ENCODE data around the gene NFKB2. TPM values are rescaled to one million over a fixed set of nuclear protein-coding genes. Genes with fewer than 3 reads are reported as not detected.
A peak's percentile ranks its signal among the peaks of the same experiment; 100 is the strongest.

NFKB2 gene
- total RNA-seq, 1 donor from 2014 or later = 7.5 TPM

GRCh38 chr10:102419269-102420180, 24.0 kb downstream of the NFKB2 start:
- H3K27ac Mint-ChIP-seq (ENCODE audit: unreplicated experiment) = peak overlapping the region; percentile 98
- H3K9me3 Mint-ChIP-seq (ENCODE audit: unreplicated experiment) = peaks cover 12% of the 10 kb centered on the region
- H3K4me1 Mint-ChIP-seq (ENCODE audit: low read depth, unreplicated experiment) = peaks cover 19% of the 10 kb centered on the region
- DNase-seq = peak; percentile 88
- H3K36me3 Mint-ChIP-seq (ENCODE audit: unreplicated experiment) = no peaks in the 10 kb centered on the region
- peaks cover 12% of the 10 kb centered on the region for H3K27me3 Mint-ChIP-seq (ENCODE audit: unreplicated experiment)
- TF ChIP-seq, protein P1, sequence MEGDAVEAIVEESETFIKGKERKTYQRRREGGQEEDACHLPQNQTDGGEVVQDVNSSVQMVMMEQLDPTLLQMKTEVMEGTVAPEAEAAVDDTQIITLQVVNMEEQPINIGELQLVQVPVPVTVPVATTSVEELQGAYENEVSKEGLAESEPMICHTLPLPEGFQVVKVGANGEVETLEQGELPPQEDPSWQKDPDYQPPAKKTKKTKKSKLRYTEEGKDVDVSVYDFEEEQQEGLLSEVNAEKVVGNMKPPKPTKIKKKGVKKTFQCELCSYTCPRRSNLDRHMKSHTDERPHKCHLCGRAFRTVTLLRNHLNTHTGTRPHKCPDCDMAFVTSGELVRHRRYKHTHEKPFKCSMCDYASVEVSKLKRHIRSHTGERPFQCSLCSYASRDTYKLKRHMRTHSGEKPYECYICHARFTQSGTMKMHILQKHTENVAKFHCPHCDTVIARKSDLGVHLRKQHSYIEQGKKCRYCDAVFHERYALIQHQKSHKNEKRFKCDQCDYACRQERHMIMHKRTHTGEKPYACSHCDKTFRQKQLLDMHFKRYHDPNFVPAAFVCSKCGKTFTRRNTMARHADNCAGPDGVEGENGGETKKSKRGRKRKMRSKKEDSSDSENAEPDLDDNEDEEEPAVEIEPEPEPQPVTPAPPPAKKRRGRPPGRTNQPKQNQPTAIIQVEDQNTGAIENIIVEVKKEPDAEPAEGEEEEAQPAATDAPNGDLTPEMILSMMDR (IDR thresholded peaks at IDR 0.05; ENCODE audit: partially characterized antibody, unreplicated experiment) = no peak
- H3K4me3 Mint-ChIP-seq (ENCODE audit: unreplicated experiment) = peak overlapping the region; percentile 84

GRCh38 chr10:102420181-102420713, 24.7 kb downstream of the NFKB2 start:
- Mint-ChIP-seq H3K27ac (ENCODE audit: unreplicated experiment) (peak overlapping the region; percentile 98), H3K4me3 (ENCODE audit: unreplicated experiment) (peak overlapping the region; percentile 84), H3K9me3 (ENCODE audit: unreplicated experiment) (peaks cover 12% of the 10 kb centered on the region), H3K36me3 (ENCODE audit: unreplicated experiment) (no peaks in the 10 kb centered on the region), H3K27me3 (ENCODE audit: unreplicated experiment) (peaks cover 13% of the 10 kb centered on the region), H3K4me1 (ENCODE audit: low read depth, unreplicated experiment) (peaks cover 16% of the 10 kb centered on the region)
- TF ChIP-seq, protein P1 (IDR thresholded peaks at IDR 0.05; ENCODE audit: partially characterized antibody, unreplicated experiment) = no peak
- DNase-seq = no peak

- peak; percentile 98 for DNase-seq
- H3K4me1 Mint-ChIP-seq (ENCODE audit: low read depth, unreplicated experiment) = peaks cover 18% of the 10 kb centered on the region
- H3K36me3 Mint-ChIP-seq (ENCODE audit: unreplicated experiment) = no peaks in the 10 kb centered on the region
- H3K27ac Mint-ChIP-seq (ENCODE audit: unreplicated experiment) = peak within 1 kb of the TSS; percentile 98
- peak within 1 kb of the TSS; percentile 84 for H3K4me3 Mint-ChIP-seq (ENCODE audit: unreplicated experiment)
- H3K27me3 Mint-ChIP-seq (ENCODE audit: unreplicated experiment) = peaks cover 13% of the 10 kb centered on the region
- TF ChIP-seq, protein P1 (IDR thresholded peaks at IDR 0.05; ENCODE audit: partially characterized antibody, unreplicated experiment) = no peak
- H3K9me3 Mint-ChIP-seq (ENCODE audit: unreplicated experiment) = peaks cover 11% of the 10 kb centered on the region
These were observed 25.4 kb downstream of the NFKB2 start, which contains the start of gene FBXL15 for GRCh38 chr10:102420714-102421506. TSS of gene FBXL15 (plus strand) at chr10:102420836. CDS start at chr10:102421130, 294 bp downstream.

GRCh38 chr10:102421507-102421756, 25.9 kb downstream of the NFKB2 start:
- no peak for DNase-seq
- peaks cover 17% of the 10 kb centered on the region for H3K4me1 Mint-ChIP-seq (ENCODE audit: low read depth, unreplicated experiment)
- no peaks in the 10 kb centered on the region for H3K36me3 Mint-ChIP-seq (ENCODE audit: unreplicated experiment)
- H3K4me3 Mint-ChIP-seq (ENCODE audit: unreplicated experiment) = peak overlapping the region; percentile 81
- H3K27me3 Mint-ChIP-seq (ENCODE audit: unreplicated experiment) = peaks cover 13% of the 10 kb centered on the region
- H3K9me3 Mint-ChIP-seq (ENCODE audit: unreplicated experiment) = peaks cover 9% of the 10 kb centered on the region
- TF ChIP-seq, protein P1 (IDR thresholded peaks at IDR 0.05; ENCODE audit: partially characterized antibody, unreplicated experiment) = no peak
- no peak overlapping the region for H3K27ac Mint-ChIP-seq (ENCODE audit: unreplicated experiment)
